GM21526 (cell line): ENCODE data around the gene MGST3.
"Not testable (repeated sequence)": the region's sequence is repeated elsewhere in the genome, so short reads cannot be mapped to it uniquely, and the experiment has no call there.

ENCODE experiments used
- ATAC-seq: cut with Tn5 transposase; IDR thresholded peaks from one replicate; pipeline ENCODE4 v1.9.1; 2021; ENCODE audit warnings: moderate library complexity; ENCODE audit not compliant: unreplicated experiment, low FRiP score

Gene MGST3

DNA sequence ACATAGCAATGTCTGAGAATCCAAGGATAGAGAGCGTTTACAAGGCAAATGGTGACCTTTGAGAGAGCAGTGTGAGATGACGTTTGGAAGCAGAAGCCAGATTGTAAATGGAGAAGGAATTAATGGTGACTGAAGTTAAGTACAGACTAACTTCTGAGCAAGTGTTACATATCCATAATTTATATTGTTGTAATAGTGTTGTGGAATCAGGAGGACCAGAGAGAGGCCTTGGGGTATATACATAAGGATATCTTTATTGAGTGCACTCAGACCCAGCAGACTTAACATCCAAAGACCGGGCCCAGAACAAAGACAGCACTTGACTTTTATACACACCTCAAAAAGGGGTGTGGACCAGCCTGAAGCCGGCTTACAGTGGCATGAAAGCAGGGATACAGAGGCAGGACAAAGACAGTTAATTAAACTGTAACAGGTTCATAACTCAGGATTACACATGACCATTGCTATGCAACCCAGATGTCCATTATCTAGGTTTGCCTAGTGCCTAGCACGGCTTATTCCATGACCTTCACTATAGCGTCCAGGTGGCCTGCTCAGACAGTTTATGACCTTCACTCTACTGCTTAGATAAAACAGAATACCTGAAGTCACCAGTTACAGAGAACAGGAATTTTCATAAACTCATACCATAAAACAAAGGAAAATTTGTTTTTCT lies 2.7 kb upstream of the MGST3 start:
- no peak for ATAC-seq

DNA sequence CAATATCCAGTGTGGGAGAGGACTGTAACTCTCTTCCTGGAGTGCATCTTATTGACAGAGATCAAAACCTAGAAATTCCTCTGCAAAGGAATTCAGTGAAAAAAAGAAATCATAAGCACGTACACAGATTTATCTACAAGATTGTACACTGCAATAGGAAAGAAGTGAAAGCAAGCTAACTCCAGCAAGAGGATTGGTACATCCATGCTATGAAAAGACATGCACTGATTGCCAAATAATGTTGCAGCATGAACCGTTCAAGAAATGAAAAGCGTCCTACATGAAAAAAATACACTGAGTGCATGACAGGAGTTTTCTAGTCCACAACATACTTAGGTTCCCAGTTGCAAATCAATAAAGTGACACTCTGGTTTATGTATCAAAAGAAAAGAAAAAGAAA lies 1.9 kb upstream of the MGST3 start:
- no peak for ATAC-seq

GRCh38 chr1:165629848-165630628 lies 996 bp upstream of the MGST3 start:
- no peak for ATAC-seq

- no peak for ATAC-seq
Observed at GRCh38 chr1:165631342-165632151, 513 bp downstream of the MGST3 start.

DNA sequence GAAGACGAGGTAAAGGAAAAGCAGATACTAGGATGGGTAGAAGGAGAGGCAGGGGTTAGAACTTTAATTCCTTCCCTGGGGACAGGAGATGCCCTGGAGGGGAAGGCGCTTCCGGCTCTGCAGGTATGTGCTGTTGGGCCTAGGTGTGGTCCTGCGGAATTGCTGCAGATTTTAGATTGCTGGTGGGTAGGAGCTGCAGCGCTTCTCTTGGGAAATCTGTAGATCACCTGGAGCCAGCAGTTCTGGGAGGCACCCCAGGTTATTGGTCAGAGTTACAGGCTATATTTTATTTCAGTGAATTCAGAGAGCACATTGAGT lies 1.1 kb downstream of the MGST3 start:
- ATAC-seq = no peak

GRCh38 chr1:165632491-165632890 lies 1.5 kb downstream of the MGST3 start:
- no peak for ATAC-seq

DNA sequence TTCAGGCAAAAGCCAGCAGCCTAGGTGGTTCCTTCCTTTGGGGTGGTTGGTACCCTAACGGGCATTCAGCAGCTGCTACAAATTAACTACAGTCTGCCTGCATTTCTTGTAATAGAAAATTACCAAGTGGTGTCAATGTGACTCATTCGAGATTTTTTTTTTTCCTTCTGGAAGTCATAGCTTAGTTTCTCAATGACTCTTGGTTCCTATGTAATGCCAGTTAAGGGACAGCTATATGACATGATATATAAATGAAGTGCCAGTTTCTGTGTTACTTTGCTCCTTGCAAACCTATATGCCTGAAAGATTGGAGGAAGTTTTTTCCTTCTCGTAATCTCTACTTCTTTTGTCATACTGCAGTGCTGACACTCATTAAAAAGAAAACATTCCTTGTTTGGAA lies 2.6 kb downstream of the MGST3 start:
- no peak for ATAC-seq

GRCh38 chr1:165634154-165634921 lies 3.3 kb downstream of the MGST3 start:
- no peak for ATAC-seq

- no peak for ATAC-seq
Observed at GRCh38 chr1:165635329-165635728, 4.3 kb downstream of the MGST3 start.

DNA sequence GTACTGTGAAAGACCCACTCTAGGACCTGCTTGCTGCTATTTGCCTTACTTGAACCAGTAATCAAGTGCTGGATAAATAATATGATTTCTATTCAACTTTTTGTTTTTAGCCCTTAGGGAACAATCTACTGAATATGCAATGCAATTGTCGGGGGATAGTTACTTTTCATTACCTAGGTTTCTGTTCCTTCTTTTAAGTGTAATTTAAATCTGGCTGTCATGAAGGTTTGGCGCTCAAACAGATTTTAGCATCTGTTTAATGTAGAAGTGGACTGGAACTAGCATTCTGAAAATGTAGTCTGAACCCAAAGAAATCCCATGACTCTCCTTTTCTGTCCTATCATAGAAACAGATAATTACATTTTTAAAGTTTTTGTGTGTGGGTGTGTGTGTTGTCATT lies 4.8 kb downstream of the MGST3 start:
- ATAC-seq = no peak

- no peak for ATAC-seq
Observed at GRCh38 chr1:165637427-165637826, 6.4 kb downstream of the MGST3 start.

- ATAC-seq = not testable (repeated sequence)
Observed at GRCh38 chr1:165638211-165638610, 7.2 kb downstream of the MGST3 start.

DNA sequence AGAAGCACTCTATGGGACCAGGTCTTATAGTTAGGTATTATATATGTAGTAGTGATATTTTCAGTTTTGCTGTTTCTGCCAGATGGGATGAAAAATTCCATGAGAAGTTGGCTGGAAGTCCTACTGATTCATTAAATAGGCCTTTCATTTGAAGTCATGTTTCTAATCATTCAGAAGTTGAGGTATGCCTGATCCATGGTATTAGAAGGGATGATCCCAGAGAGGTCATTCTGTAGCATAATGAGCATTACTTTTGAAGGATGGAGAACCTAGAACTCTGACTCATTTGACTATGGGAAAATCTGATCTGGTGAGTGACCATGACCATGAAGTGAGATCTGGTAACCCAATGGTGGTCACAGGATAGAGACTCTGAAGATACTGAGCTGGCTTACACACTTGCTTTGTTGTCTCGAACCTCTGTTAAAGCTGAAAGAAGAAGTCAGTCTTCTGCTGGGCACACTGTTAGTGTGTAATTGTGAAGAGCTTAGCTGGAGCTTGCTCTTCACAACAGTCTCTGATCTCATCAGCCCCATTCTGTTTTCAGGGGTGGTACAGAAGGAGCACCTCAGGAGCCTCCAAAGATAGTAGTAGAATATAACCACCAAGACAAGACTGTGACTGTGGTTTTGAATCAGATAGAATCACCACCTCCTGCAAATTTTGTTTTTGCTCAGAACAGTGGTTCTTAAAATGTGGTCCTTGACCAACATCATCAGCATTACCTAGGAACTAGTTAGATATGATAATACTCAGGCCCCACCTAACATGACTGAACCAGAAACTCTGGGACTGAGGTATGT lies 9.0 kb downstream of the MGST3 start:
- no peak for ATAC-seq

DNA sequence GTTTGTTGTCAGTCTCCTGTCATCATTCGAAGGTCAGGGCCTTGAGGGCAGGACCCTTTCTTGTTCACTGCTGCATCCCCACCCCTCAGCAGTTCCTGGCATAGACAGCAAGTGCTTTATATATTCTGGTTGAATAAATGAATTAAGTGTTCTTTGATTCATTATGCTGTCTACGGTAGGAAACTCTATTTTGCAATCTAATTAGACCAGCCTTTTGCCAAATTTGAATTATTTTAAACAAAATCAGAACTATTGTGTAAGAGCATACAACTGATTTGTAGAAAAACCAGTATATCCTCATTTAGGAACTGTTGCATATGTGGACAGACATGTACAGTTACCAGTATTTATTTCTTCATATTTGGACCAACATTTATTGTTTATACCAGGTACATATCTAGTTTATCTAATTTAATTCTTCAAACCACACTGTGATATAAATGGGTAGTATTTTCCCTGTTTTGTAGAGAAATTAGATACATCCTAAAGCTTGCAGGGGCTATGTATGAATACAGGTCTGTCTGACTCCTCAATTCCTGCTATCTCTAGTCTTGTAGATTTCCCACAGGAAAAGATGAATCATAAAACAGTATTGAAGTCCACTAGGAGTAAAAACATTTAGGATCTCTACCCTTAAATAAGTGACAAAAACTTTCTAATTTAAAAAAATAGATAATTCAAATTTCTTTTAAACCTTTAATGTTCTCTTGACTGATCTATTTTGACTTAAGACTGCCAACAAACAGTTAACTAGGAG lies 10.4 kb downstream of the MGST3 start:
- ATAC-seq = no peak

DNA sequence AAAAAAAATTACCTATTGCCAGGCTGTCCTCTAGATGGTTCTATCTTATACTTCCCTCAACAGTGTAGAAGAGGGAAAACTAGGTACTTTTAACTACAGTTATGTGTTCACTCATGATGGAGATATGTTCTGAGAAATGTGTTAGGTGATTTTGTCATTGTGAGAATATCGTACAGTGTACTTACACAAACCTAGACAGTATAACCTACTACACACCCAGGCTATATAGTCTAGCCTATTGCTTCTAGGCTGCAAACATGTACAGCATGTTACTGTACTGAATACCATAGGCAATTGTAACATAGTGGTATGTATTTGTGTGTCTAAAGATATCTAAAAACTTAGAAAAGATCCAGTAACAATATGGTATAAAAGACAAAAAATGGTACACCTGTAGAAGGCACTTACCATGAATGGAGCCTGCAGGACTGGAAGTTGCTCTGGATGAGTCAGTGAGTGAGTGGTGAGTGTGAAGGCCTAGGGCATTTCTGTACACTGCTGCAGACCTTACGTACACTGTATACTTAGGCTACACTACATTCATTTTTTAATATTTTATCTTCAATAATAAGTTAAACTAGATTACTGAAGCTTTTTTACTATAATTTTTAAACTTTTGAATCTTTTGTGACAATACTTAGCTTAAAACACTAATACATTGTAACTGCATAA lies 13.2 kb downstream of the MGST3 start:
- ATAC-seq = no peak

DNA sequence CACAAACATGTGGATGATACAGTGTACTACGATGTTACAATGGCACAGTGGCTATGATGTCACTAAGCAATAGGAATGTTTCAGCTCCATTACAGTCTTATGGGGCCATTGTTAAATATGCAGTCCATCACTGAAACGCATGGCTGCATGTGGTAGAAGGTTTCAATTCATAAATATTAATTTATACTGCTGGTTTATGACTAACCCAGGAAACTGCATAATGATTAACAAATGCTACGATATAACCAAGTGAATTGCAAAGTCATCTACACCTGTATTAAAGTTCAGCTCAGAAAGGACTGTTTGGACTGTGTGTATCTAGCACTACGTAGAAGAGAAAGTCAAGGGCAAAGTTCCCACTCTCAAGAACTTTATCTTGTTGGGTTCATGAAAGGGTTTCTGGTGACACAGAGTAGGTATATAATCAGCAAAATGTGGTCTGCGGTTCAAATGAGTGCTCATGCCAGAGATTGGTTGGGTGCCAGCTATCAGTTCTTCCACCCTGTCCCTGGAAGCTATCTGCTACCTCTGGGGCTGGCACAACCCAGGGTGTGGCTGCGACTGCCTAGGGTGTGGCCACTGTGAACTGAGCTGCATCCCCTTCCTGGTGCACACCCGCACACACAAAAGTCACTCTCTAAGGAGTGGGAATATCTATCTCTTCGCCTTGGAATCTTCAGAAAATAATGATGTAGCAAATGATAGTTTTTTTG lies 14.8 kb downstream of the MGST3 start:
- ATAC-seq = no peak

DNA sequence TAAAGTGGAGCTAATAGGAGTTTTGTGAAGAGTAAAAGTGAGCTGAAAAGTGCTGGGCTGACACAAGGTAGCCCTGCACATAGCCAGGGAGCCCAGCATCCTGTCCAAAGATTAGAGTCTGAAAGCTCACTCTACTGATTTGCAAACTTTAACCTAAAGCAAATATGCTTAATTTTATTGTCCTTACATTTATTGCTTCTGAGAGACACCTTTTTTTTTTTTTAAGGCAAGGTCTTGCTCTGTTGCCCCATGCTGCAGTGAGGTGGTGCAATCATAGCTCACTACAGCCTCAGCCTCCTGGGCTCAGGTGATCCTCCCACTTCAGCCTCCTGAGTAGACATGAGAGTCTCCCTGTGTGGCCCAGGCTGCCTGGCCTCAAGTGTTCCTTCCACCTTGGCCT lies 16.5 kb downstream of the MGST3 start:
- ATAC-seq = no peak

GRCh38 chr1:165647970-165648369 lies 16.9 kb downstream of the MGST3 start:
- ATAC-seq = no peak
